Fibroblast of skin of abdomen (primary cell): ENCODE measurements around the gene AKAP13.
A peak's percentile ranks its signal among the peaks of the same experiment; 100 is the strongest.

Experiments
- DNase-seq: peaks from one replicate; pipeline ENCODE4 v3.0.0-alpha.2; 2013

AKAP13 gene

DNA sequence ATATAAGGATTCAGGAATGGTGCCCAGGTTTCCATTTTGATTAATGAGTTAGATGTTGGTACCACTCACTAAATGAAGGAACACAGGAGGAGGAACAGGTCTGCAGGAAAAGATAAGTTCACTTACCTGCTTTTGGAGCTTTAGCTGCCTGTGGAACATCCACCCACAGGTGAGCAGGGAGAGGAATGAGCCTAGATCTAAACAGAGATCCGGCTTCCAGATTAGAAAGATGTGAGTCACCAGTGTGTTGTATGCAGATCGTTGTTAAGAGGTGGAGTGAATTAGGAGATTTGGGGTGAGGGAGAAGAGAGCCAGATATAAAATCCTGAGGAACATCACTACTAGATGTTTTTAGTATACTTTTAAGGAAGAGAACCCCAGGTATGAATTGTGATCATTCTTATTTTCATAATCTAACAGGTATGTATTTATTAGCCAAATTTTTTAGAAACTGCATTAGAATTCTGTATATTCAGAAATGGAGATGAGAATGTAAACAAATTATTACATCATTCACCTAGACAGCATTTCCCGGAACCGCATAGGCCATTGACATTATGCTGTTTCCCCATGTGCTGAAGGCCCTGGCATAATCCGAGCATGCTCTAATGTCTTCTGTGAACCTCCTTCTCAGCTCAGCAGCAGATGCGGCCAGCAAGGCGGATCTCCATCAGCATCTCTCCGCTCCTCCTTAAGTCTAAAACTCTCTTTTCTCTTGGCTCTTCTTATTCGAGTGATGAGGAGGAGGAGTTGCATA is 296.1 kb downstream of the AKAP13 start:
- no peak for DNase-seq

DNA sequence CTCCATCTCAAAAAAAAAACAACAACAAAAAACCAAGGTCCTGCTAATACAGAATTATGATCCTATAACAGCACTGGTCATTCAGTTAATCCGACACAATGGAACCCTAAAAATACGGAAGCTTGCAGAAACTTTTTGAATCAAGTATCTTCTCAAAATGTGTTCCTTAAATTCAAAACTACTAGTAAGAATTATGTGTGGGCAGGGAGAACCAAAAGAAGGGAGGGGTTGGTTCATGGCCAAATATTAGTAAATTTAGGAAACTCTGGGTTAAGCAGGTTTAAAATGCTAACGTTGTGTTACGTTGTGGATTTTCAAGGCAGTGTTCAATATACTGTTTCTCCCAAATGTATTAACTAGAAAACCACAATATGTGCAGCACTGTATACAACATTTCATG is 298.8 kb downstream of the AKAP13 start:
- DNase-seq = no peak

DNA sequence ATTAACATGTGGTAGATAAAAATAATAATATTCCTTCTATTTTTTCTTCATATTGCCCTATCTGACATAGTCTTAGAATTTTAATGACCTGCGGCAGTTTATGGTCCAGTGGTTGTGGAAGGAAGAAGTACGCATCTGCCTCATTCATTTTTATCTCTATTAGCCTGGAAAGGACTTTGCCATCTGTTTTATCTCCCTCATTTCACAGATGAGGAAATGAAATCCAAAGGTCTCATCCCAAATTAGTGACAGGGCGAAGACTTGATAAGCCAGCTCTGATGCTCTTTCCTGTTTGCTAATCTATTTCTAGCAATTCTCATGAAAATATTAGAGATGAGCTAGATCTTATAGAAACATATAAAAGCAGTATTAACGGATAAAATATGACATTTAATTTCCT is 301.0 kb downstream of the AKAP13 start:
- no peak for DNase-seq

DNA sequence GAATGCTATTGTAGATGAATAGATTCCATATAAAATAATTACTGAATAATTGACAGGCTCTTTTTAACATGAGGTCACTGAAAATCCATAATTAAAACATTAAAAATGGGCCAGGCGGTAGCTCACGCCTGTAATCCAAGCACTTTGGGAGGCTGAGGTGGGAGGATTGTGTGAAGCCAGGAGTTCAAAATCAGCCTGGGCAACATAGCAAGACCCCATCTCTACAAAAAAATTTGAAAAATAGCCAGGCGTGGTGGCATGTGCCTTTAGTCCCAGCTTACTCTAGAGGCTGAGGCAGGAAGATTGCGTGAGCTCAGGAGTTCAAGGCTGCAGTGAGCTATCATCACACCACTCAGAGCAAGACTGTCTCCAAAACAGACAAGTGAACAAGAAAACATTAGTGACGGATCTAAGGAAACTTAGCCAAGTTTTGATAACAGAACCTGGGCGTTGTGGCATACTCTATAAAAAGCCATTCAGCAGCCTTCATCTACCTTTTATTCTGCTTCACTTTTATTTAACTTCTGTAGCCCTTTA is 303.8 kb downstream of the AKAP13 start:
- DNase-seq = no peak

DNA sequence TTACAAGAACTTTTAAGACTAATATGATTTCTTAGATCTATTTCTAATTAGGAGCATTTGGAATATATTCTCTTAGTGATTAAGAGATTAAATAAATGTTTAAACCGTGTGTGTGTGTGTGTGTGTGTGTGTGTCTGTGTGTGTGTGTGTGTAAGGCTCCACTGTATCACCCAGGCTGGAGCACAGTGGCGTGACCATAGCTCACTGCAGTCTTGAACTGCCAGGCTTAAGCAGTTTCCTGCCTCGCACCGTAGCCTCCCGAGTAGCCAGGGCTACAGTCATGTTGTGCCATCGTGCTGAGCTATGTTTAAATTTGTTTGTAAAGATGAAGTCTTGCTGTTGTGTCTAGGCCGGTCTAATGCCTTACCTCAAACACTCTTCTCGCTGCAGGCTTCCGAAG is 305.0 kb downstream of the AKAP13 start:
- DNase-seq = no peak

DNA sequence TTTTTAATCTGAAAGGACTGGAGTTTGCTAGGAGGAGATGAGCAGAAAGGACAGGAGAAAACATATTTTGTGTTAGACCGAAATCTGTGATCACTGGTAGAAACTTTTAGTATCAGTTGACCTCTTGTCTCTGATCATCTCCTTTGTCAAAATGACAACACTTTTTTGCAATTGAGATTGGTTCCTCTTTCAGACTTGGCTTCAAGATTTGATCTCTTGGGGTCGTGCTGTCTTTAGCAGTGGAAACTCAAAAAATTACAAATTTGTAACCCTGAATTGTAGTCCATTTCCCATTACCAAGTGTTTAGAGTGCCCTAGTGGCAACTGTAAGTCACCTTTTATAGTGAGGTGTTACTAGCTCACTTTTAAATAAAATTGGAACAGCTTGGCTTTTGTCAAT is 306.9 kb downstream of the AKAP13 start:
- DNase-seq = no peak

DNA sequence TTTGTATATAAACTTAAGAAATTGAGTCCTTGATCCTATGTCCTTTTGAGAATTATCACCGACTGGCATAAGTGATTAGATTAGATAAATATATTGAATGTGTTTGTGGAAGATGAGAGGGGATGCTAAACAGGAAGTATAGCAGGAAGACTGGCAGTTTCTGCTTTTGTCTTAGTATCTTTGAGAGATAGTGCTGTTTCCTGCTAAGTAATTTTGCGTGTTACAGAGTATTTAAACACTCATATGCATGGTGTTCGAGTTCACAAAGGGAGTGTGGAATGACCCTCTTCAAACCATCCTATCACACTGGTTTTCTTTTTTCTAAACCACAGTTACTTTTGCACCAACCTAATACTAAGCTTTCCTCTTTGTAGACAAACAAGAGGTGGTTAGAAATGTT is 308.3 kb downstream of the AKAP13 start:
- no peak for DNase-seq

DNA sequence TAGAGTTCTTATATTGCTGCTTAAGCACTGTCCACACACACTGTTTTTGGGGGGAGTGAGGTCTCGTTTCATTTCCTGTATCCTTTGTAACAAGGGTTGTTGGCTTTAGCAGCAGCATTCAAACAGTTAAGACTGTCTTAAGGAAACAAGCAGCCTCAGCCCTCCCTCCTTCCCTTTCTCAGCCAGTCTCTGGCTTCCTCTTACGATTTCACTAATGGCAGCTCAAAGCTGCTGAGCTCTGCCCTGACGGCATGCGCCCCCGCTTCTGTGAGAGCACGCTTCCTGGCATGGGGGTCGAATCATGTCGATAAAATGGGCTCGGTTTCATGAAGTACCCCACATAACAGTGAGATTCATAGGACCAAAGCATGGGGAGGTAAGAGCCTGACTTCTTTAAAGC is 309.3 kb downstream of the AKAP13 start:
- peak; percentile 47 for DNase-seq

DNA sequence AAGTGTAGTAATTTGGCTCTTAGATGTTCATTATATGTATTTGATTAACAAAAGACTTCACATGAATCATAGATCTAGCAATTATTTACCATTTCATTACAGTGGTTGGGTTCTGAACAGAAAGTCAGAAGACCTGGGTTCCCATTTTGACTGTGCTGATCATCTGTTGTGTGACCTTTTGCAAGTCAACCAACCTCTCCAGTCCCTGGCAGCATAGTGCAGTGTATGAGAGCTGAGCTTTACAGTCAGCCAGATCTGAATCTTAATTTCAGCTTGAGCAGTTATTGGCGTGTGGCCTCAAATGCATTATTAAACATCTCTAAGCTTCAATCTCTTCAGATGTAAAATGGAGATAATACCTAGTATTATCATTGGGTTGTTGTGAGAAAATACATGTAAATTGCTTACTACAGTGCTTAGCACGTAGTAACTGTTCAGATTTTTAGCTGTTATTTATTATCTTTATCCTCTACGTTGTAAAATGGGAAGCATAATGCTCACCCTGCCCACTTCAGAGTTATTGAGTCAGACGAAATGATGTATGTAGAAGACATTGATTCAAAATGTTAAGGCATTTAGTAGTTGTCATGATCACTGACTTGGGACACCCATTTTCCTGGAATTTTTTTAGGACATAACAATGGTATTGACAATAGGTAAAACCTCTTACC is 310.3 kb downstream of the AKAP13 start:
- DNase-seq = no peak

DNA sequence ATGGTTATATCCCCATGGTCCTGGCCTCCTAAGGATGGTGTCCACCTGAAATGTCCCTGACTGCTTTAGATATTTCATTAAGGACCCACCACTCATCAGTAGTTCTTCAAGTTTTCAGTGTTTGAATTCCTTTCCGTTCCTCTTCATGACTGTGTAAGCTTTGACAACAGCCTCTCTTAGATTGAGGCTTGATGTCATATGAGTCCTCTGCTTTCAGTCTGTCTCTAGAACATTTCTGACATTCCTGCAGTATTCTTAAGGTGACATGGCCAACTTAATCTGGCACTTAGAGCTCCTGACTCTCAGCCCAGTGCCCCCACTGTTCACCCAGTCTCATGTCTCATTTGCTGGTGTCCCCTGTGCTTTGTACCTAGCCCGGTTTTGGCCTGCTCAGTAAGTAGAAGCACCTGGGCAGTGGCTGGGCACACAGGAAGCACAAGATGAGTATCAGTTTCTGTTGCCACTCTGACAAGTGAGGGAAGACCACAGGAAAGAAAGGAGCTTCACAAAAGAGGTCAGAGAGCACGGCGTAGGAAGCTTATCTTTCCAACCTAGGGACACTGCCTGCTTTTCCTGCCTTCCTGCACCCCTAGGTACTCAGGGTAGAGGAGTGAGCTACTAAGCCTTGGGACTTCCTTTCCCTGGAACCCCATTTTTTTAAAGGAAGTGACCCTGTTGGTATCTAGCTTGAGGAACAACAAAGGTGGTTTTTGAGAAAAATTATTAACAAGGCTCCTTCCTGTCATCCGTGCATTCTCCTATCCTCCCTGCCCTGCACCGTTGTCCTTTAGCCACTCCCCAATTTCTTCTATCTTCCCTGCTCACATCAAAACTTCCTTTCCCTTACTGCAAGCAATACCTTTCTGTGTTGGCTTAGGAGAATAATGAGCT is 311.2 kb downstream of the AKAP13 start:
- no peak for DNase-seq

DNA sequence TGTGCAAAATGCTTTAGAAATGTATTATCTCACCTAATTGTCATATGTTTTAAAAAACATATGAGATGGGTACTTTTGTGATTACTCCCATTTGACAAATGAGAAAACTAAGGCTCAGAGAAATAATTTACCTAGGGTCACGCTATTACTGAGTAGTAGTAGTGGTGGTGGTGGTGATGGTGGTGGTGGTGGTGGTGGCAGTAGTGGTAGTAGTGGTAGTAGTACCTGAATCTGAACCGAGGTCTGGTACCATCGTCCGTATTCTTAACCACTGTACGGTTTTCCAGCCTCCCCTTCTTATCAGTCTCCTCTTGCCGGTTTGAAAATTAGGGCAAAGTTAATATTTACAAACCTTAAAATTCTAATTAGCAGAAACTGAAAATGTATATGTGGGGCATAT is 311.9 kb downstream of the AKAP13 start:
- no peak for DNase-seq

DNA sequence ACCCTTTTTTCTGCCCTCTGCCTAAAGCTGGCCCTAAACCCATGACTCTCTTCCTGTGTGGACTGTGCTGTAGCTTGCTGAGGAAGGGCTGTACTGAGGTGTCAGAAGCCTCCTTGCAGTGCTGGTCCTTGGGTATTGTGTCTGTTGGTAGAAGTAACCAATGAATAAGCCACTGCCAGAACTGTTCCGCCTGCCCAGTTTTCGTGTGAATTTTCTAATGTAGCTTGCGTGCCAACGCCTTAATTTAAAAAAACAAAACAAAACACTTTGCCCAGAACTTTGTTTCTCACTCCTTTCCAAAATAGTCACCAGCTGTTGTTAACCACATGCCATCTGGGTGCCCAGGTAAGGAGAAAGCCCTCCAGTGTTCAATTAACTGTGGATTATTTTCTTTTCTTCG is 312.5 kb downstream of the AKAP13 start:
- DNase-seq = no peak

DNA sequence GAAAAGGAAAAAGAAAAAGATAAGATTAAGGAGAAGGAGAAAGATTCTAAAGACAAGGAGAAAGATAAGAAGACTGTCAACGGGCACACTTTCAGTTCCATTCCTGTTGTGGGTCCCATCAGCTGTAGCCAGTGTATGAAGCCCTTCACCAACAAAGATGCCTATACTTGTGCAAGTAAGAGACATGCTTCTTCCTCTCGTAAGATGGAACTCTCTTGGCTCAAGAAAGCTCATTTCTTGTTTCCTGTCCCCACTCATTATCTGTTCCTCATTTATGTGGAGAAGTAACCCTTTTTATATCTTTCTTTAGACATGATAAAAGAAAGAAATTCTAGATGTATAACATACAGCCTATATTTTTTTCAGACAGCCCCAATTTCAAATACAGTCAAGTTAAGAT is 312.9 kb downstream of the AKAP13 start:
- DNase-seq = no peak

DNA sequence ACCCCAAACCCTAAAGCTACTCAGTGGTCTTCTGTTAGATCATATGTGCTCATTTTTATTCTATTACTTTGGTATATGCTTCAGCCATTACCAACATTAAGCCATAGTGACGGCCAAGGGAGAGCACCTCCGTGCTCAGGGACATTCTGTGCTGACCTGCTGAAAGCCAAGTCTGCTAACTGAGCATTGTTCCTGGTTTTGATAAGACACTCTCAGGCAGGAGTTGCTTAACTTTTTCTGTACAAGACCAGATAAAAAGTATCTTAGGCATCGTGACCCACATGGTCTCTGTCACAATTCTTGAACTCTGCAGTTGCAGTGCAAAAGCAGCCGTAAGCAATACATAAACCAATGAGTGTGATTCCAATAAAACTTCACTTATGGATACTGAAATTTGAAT is 313.7 kb downstream of the AKAP13 start:
- DNase-seq = no peak

DNA sequence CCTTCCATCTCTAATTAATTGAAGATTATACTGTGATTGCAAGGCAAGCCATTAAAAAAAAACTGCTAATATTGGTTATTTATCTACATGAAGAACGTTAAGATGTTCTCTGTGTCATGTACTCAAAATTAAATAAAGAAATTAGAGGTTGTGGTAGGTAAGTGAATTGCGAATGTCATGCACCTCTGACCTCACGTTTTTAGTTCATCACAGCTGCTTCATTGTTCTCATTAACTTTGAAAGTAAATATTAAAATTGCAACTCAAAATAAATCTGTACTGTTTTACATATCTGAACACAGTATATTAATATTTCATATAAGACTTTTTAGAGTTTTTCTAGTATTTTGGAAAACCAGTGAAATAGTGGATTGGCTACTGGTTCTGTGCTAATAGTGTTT is 320.4 kb downstream of the AKAP13 start:
- DNase-seq = no peak

DNA sequence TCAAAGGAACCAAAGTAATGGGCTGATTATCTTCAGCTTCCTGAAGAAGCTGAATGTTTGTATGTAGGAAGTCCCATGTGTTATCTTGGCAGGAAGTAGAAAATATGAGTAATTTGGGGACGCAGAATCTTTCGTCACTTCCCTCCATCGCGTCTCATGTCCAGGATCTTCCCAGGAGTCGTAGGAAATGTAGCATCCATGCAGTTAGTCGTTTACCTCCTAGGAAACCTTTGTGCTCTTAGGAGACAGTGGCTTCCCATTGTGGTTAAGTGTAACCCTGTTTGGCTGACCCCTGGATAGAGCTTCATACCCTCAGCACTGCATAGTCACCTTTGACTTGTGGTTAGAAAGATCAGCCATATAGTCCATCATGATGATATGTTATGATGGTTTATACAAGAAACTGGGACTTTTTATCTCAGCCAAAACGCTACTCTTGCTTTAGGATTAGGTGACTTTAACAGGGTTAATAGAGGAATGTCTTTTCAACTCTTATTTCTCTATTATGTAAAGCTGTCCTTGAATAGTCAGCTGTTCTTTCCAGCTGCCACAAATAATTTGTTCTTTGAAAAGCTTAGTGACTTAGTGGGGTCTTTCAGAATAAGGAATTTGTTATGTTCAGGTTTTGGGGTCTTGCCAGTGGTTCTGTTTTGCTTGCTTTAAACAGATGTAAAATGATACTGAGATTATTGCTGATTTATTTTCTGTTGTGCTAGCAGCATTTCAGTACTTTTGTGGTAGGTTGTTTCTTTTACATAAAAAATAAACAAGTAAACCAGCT is 322.1 kb downstream of the AKAP13 start:
- DNase-seq = peak; percentile 16

DNA sequence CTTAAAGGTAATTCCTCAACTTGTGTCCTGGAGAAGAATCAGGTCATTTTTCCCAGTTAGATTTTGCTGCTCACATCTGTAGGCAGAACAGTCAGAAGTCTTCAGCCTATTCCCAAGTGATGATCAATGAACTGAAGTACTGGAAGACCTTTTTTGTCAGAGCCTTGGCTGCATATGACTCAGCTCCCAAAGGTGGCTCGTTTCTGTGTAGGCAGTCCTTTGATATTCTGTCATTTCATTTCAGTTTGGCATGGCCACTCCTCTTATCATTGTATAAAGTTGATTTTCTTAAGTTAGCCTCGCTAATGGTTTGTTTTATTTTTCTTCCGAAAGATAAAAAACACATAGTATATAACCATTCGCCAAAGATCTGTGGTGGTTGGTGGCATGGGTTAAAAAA is 323.7 kb downstream of the AKAP13 start:
- DNase-seq = no peak

DNA sequence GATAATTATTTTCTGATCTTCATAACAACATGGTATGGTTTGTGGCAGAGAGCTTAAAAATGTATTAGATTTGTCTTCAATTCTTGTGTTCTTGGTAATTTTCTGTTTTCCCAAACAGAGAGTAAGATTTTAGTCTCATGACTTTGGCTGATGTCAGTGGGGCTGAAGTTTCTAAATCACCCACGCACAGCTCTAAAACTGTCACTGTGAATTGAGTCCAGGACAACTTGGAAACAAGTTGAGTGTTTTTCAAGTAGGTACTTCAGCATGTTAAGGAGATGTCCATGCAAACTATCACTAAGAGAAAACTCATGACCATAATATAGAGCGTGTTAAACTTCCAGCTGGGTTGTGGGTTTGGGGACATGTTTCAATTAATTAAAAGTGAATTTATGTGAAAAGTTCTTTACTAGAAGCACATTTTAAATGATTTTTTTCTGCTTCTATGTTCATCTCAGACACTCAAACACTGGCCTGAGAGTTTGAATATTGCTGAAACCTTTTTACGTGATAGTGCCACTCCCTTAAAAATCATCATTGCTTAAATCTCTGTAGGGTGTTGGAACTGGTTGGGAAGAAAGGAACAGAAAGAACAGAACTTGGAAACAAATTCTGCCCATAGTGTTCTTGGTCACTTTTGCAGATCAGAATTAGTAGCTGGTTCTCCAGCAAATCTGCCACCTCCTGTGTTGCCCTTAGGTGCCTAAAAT is 324.5 kb downstream of the AKAP13 start:
- DNase-seq = no peak

DNA sequence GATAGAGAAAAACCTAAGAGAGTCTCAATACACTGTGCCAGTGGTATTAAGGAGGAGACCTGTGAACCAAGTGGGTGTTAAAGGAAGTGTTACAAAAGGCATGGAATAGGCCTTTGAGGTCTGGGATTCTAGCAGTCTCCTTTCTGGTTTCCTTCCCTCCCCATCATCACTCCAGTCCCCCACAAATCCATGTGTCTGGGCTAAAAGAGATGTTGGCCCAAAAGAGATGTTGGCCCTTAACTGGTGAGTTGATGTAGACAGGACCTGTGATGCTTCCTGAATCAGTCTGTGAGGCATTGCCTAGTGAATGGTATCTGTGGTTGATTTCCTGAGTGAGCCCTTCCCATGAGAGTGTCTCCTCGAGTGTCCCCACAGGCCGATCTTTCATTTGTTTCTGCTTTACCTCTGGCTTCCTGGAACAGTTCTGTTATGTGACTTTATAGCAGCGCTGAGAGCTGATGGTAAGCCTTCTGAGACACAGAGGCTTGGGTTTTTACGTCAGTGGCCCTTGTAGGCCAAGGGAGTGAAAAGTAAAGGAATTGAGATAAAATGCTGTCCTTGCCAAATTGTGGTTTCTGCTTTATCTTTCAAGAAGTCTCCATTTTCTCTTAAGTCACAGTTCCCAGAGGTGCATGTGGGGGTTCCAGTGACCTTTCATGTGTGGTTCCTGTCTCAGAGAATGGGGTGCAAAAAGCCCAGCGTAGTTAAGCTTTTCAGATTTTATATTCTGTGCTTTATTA is 326.5 kb downstream of the AKAP13 start:
- DNase-seq = peak; percentile 12

DNA sequence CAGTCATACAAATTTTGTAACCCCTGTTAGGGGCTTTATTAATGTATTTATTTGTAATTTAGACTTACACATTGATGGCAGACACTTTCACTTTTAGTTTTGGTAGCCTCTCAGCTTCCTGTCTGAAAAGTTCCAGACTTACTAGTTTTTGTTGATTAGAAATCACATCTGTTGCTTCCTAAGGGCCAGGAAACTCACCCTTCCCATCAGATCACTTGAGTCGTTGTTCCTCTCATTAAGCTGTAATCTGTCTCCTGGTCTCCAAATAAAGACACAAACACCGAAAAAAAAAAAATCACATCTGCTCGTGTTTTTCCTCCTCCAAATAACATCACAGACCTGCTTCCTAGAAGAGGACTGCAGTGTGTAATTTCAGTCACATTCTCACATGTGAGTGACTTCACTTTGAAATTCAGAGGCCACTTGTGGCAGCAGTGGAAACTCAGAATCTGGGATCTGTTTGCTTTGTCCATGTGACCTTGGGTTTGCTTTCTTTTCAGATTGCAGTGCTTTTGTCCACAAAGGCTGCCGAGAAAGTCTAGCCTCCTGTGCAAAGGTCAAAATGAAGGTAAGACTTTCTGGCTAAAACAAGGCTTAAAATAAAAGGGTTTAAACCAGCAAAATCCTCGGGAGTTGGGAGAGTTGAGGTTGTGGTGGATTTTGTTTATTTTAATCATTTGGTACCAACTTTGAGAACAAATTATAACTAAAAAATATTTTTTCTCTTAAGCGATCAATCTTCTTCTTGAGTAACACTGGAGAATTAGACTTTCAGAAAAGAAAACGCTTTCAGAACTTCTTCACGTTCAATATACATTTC is 327.3 kb downstream of the AKAP13 start:
- peak; percentile 12 for DNase-seq
